ENCODE results near the gene PIM1. TPM values are rescaled to one million over a fixed set of nuclear protein-coding genes. Genes with fewer than 3 reads are reported as not detected.
"Not testable (repeated sequence)": the region's sequence is repeated elsewhere in the genome, so short reads cannot be mapped to it uniquely, and the experiment has no call there.

Gene PIM1
- total RNA-seq, 6 experiments from 2014 or later, result 3.6 to 6.3 (median 5.1) TPM

DNA sequence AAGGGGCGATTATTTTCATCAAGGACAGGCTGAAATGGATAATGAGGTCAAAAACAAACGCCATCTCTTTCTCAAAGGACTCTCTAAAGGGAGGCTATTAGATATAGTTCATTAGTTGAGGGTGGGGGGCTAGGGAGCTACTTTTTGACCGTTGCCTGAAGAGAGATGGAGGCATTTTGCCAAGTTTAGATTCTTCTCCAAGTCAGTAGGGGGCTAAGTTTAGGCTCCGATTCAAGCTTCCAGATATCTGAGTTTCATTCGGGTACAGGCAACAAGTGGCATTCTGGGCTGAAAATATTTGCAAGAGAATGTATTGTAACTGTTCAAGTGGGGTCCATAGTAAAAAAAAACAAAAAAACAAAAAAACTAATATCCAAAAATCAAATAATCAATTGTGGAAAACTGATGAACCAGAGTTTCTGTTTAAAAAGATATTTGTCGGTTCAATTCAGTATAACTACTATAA lies 43.4 kb upstream of the PIM1 start:
- Mint-ChIP-seq H3K27ac (no peak overlapping the region), H3K27me3 (ENCODE audit: insufficient read depth) (no peaks in the 10 kb centered on the region; the same call in 1 of the 2 replicates), H3K9me3 (no peaks in the 10 kb centered on the region), H3K4me1 (ENCODE audit: low read depth) (peaks cover 49% of the 10 kb centered on the region), H3K4me3 (no peak overlapping the region), H3K36me3 (ENCODE audit: low read depth) (no peaks in the 10 kb centered on the region)
- no peak for DNase-seq
- TF ChIP-seq, protein P1, sequence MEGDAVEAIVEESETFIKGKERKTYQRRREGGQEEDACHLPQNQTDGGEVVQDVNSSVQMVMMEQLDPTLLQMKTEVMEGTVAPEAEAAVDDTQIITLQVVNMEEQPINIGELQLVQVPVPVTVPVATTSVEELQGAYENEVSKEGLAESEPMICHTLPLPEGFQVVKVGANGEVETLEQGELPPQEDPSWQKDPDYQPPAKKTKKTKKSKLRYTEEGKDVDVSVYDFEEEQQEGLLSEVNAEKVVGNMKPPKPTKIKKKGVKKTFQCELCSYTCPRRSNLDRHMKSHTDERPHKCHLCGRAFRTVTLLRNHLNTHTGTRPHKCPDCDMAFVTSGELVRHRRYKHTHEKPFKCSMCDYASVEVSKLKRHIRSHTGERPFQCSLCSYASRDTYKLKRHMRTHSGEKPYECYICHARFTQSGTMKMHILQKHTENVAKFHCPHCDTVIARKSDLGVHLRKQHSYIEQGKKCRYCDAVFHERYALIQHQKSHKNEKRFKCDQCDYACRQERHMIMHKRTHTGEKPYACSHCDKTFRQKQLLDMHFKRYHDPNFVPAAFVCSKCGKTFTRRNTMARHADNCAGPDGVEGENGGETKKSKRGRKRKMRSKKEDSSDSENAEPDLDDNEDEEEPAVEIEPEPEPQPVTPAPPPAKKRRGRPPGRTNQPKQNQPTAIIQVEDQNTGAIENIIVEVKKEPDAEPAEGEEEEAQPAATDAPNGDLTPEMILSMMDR (IDR thresholded peaks at IDR 0.05), result no peak

DNA sequence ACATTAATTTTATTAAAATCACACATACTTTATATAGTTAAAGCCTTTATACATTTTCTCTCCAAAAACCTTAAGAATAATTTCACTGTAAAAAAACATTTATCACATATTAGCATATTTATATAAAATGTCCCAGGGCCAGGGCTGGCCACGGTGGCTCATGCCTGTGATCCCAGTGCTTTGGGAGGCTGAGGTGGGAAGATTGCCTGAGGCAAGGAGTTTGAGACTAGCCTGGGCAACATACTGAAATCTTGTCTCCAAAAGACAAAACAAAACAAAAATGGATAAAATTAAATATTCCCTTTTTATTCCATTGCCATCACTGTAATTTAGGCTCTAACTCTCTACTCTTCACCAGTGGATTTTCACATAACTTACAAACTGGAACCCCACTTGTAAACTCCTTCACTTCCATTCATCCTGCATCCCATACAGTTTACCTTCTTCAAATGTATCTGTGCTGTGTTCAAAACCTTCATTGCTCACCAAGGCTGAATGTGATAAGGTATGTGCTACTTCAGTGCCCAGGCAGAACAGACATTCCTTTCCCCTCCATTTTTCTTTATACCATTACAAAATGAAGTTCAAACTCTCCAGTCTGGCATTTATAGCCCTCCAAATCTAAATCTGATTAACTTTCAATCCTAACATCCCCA lies 42.9 kb upstream of the PIM1 start:
- no peak overlapping the region for H3K27ac Mint-ChIP-seq
- no peaks in the 10 kb centered on the region for H3K36me3 Mint-ChIP-seq (ENCODE audit: low read depth)
- H3K9me3 Mint-ChIP-seq, result no peaks in the 10 kb centered on the region
- H3K4me3 Mint-ChIP-seq, result no peak overlapping the region
- H3K27me3 Mint-ChIP-seq (ENCODE audit: insufficient read depth), result no peaks in the 10 kb centered on the region; the same call in 1 of the 2 replicates
- TF ChIP-seq, protein P1 (IDR thresholded peaks at IDR 0.05), result no peak
- DNase-seq, result no peak
- peaks cover 49% of the 10 kb centered on the region for H3K4me1 Mint-ChIP-seq (ENCODE audit: low read depth)

- TF ChIP-seq, protein P1 (IDR thresholded peaks at IDR 0.05), result no peak; the same call in 1 of the 2 replicates
- peak; percentile 50 for DNase-seq
- H3K36me3 Mint-ChIP-seq (ENCODE audit: low read depth), result no peaks in the 10 kb centered on the region
- no peaks in the 10 kb centered on the region for H3K9me3 Mint-ChIP-seq
- peaks cover 37% of the 10 kb centered on the region for H3K4me1 Mint-ChIP-seq (ENCODE audit: low read depth)
- H3K27ac Mint-ChIP-seq, result peak overlapping the region; percentile 25; the same call in 1 of the 2 replicates
- no peak overlapping the region for H3K4me3 Mint-ChIP-seq
- no peaks in the 10 kb centered on the region; the same call in 1 of the 2 replicates for H3K27me3 Mint-ChIP-seq (ENCODE audit: insufficient read depth)
Observed at GRCh38 chr6:37127961-37128862, 41.7 kb upstream of the PIM1 start.

DNA sequence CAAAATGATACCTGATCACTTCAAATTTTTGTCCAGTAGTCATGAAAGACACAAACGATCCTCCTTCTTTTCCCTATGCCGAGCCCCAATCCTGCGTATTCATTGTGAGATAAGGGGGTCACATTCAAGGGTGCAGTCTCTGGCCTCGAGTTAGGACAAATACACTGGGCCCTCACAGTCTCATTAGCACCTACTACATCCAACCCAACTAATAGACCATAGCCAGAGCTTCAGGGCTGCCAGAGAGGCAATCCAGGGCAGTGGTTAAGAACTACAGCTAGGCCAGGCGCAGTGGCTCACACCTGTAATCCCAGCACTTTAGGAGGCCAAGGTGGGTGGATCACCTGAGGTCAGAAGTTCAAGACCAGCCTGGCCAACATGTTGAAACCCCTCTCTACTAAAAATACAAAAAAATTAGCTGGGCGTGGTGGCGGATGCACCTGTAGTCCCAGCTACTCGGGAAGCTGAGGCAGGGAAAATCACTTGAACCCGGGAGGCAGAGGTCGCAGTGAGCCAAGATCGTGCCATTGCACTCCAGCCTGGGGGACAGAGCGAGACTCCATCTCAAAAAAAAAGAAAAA lies 41.0 kb upstream of the PIM1 start:
- not testable (repeated sequence) for H3K9me3 Mint-ChIP-seq; DNase-seq; H3K36me3 Mint-ChIP-seq (ENCODE audit: low read depth); H3K27me3 Mint-ChIP-seq (ENCODE audit: insufficient read depth); H3K27ac Mint-ChIP-seq; H3K4me3 Mint-ChIP-seq
- H3K4me1 Mint-ChIP-seq (ENCODE audit: low read depth), result peaks cover 41% of the 10 kb centered on the region

- TF ChIP-seq, protein P1 (IDR thresholded peaks at IDR 0.05), result no peak
- H3K9me3 Mint-ChIP-seq, result no peaks in the 10 kb centered on the region
Observed at GRCh38 chr6:37129566-37129965, 40.4 kb upstream of the PIM1 start.

More at GRCh38 chr6:37129566-37129965, 40.4 kb upstream of the PIM1 start:
- no peak for DNase-seq
- Mint-ChIP-seq H3K4me1 (ENCODE audit: low read depth) (peaks cover 48% of the 10 kb centered on the region), H3K4me3 (no peak overlapping the region), H3K36me3 (ENCODE audit: low read depth) (no peaks in the 10 kb centered on the region), H3K27me3 (ENCODE audit: insufficient read depth) (no peaks in the 10 kb centered on the region; the same call in none of the 2 replicates), H3K27ac (no peak overlapping the region)
